ENCODE data around the gene CEACAM16.

DNA sequence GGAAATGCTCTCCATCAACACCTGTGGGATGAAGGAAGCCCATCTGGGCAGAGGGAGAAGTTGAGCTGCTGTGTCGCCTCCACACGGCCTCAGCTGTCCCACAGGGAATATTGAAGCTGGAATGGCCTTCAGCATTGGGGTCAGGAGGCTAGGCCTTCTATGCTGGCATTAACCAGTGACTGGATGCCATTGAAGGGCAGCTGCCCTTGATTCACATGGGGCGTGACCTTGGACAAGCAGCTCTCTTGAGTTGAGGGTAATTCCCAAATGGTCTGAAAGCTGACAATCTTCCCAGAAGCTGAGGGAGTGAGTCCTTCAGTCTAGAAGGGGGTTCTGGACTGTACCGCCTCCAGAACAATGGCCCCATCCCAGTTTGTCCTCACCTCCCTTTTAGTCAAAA is 56.3 kb downstream of the CEACAM16 start:
- TF ChIP-seq, protein P1, sequence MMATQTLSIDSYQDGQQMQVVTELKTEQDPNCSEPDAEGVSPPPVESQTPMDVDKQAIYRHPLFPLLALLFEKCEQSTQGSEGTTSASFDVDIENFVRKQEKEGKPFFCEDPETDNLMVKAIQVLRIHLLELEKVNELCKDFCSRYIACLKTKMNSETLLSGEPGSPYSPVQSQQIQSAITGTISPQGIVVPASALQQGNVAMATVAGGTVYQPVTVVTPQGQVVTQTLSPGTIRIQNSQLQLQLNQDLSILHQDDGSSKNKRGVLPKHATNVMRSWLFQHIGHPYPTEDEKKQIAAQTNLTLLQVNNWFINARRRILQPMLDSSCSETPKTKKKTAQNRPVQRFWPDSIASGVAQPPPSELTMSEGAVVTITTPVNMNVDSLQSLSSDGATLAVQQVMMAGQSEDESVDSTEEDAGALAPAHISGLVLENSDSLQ (IDR thresholded peaks at IDR 0.05), result no peak
- no peak for TF ChIP-seq SP1 (IDR thresholded peaks at IDR 0.05)
- no peak for TF ChIP-seq TARDBP (IDR thresholded peaks at IDR 0.05)
- TF ChIP-seq SUZ12 (IDR thresholded peaks at IDR 0.05), result no peak
- no peak for TF ChIP-seq FOXM1 (IDR thresholded peaks at IDR 0.05; ENCODE audit: borderline replicate concordance)
- no peak for TF ChIP-seq ZNF384 (IDR thresholded peaks at IDR 0.05)
- TF ChIP-seq ELF4 (IDR thresholded peaks at IDR 0.05), result no peak
- no peak for TF ChIP-seq CTBP1 (IDR thresholded peaks at IDR 0.05; ENCODE audit: borderline replicate concordance)
- no peak for TF ChIP-seq BHLHE40 (IDR thresholded peaks at IDR 0.05; ENCODE audit: borderline replicate concordance)
- TF ChIP-seq ARNT (IDR thresholded peaks at IDR 0.05), result no peak
- no peak for TF ChIP-seq FOXA1 (IDR thresholded peaks at IDR 0.05)
- no peak for TF ChIP-seq HDGF (IDR thresholded peaks at IDR 0.05; ENCODE audit: borderline replicate concordance)

All from HEK293T (cell line).